NCI-H2171 (cell line): ENCODE measurements around the gene SPINT3.
"Not testable (repeated sequence)": the region's sequence is repeated elsewhere in the genome, so short reads cannot be mapped to it uniquely, and the experiment has no call there.

Experiments
- DNase-seq: peaks from one replicate; lab custom pipeline; 2025; lab: John Stamatoyannopoulos, UW

The SPINT3 gene

DNA sequence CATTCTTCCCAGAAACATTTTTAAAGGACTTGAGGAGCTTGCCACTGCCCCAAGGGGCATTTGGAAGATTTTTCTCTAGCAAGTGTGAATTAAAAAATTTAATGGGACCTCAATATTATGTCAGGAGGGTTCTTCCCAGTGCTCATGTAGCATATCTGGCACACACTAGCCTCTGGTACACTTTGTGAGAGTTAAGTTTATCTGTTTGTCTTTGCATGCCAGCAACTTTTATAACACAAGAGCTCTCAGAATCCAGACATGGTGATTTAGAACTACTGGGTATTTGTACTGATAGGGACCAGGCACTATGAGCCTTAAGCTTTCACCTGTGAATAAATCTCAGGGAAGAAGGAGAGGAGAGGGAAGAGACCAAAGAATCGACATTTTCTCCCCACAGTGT lies 12.9 kb downstream of the SPINT3 start:
- no peak for DNase-seq

DNA sequence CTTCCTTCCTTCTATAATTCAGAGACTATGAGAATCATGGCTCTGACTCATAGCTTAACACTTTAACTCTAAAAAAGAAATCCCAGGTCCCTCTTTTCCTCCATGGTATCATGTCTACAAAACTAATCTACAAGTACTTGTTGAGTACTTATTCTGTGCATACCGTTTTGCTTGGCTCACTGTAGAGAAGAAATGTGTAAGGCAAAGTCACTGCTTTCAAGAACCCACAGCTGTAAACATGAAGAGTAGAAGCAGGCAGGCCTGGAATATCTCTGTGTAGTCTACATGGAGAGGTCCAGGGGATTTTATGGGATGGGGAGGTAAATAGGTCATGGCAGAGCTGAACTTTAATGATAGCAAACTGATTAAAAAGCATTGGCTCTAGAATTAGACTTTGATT lies 13.8 kb downstream of the SPINT3 start:
- no peak for DNase-seq

- DNase-seq, result no peak
These were observed 15.4 kb downstream of the SPINT3 start for GRCh38 chr20:45500022-45500421.

- no peak for DNase-seq
These were observed 17.4 kb downstream of the SPINT3 start for GRCh38 chr20:45497971-45498494.

DNA sequence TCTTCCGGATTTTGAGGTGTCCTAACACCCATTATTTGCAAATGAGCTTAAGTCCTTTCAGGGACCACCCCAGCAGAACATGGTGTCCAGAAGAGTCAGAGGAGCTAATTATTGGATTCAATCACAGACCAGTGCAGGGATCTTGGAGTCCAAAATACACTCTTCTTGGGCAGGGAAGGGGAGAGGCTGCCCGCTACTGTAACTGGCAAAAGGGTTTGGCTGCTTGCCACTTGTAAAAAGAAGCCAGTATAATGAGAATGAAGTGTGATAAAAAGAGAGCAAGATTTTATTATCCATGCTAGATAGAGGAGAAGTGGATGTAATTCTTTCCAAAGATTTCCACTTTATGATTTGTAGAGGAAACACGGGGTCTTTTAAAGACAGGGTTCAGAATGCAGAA lies 19.3 kb downstream of the SPINT3 start:
- no peak for DNase-seq

GRCh38 chr20:45495501-45495941 lies 19.9 kb downstream of the SPINT3 start:
- no peak for DNase-seq

GRCh38 chr20:45489083-45489531 lies 26.3 kb downstream of the SPINT3 start:
- DNase-seq, result no peak

DNA sequence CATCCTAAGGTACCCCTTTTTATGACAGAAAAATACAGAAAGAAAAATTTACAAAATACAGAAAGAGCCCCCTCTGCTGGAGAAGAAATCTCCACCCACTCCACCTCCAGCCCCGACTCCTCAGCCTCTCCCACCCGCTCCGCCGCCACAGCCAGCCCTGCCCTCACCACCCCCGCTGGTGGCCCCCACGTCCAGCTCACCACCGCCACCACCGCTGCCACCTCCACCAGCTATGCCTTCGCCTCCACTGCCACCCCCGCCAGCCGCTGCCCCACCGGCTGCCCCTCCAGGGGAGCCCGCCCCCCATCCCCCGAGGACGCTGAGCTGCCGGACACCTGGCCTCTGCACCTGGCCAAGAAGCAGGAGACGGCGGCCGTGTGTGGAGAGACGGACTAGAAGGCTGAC lies 28.2 kb downstream of the SPINT3 start:
- DNase-seq, result no peak

DNA sequence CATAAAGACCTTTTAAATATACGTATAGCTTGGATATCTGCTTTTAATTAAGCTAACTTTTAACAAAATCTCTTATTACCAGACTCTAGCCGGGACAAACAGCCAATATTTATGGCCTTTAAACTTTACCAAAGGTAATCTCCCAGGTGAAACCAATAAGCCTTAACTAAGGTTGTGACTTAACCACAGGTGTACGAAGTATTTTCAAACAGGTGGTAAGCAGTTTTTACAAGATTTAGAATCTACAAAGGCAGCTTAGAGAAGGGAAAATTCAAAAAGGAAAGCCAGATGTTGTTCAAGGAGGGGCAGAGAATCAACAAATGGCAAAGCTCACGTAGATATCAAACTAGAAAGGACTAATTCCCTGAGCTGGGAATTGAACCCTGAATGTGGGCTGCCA lies 30.0 kb downstream of the SPINT3 start:
- no peak for DNase-seq

DNA sequence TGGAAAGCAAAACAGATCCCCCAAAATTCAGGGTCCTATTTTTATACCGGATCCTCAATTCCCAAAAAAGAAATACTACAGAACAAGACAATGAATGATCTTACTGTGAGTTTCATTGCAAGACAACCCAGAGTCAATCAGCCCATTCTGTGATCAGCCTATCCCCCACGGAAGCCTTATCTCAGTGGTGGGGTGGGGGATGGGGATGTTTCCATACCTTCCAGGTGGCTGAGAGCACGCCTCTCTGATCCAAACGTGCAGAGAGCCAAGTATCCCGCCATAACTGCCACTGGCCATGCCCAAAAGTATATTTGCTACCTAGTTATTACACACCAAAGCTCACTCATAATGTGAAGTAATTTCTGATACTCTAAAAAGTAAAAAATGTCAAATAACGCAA lies 30.7 kb downstream of the SPINT3 start:
- DNase-seq, result no peak

DNA sequence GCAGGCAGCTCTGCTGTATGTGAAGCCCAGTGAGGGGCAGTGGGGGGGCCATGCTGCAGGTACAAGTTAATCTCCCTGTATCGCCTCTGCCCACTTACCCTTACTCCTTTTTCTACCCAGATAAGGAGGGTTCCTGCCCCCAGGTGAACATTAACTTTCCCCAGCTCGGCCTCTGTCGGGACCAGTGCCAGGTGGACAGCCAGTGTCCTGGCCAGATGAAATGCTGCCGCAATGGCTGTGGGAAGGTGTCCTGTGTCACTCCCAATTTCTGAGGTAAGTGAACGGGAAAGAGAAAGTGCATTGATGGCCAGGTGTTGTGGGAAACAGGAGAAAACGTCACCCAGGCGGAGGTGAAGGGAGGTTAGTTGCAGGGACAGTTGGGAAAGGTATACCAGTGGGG lies 35.6 kb downstream of the SPINT3 start:
- no peak for DNase-seq

DNA sequence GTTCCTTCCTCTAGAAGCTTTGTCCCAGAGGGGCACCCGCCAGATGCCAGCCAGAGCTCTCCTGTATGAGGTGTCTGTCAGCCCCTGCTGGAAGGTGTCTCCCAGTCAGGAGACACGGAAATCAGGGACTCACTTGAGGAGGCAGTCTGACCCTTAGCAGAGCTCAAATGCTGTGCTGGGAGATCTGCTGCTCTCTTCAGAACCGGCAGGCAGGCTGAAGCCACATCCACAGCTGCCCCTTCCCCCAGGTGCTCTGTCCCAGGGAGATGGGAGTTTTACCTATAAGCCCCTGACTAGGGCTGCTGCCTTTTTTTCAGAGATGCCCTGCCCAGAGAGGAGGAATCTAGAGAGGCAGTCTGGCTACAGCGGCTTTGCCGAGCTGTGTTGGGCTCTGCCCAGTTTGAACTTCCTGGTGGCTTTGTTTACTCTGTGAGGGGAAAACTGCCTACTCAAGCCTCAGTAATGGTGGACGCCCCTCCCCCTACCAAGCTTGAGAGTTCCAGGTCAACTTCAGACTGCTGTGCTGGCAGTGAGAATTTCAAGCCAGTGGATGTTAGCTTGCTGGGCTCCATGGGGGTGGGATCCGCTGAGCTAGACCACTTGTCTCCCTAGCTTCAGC lies 37.8 kb downstream of the SPINT3 start:
- DNase-seq, result not testable (repeated sequence)

DNA sequence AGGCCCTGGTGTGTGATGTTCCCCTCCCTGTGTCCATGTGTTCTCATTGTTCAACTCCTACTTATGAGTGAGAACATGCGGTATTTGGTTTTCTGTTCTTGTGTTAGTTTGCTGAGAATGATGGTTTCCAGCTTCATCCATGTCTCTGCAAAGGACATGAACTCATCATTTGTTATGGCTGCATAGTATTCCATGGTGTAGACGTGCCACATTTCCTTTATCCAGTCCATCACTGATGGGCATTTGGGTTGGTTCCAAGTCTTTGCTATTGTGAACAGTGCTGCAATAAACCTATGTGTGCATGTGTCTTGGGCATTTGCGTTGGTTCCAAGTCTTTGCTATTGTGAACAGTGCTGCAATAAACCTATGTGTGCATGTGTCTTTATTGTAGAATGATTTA lies 43.1 kb downstream of the SPINT3 start:
- not testable (repeated sequence) for DNase-seq

DNA sequence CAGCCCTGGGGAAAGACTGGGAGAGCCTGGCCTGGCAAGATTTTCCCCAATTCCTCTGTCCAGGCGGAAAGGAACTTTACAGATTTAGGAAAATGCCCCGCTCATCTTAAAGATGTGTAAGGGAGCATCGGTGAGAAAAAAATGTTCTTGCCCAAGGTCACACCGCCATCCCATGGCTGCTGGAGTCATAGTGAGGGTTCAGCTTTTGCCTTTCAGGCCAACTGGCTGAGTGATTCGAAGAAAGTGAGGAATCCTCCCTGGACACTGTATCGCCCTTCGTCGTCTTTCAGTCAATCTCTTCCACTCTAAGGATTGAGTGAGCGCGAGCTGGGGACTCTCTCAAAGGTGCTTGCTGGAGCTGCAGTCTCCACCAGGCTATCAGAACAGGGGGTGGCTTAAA lies 44.5 kb downstream of the SPINT3 start:
- DNase-seq, result no peak

DNA sequence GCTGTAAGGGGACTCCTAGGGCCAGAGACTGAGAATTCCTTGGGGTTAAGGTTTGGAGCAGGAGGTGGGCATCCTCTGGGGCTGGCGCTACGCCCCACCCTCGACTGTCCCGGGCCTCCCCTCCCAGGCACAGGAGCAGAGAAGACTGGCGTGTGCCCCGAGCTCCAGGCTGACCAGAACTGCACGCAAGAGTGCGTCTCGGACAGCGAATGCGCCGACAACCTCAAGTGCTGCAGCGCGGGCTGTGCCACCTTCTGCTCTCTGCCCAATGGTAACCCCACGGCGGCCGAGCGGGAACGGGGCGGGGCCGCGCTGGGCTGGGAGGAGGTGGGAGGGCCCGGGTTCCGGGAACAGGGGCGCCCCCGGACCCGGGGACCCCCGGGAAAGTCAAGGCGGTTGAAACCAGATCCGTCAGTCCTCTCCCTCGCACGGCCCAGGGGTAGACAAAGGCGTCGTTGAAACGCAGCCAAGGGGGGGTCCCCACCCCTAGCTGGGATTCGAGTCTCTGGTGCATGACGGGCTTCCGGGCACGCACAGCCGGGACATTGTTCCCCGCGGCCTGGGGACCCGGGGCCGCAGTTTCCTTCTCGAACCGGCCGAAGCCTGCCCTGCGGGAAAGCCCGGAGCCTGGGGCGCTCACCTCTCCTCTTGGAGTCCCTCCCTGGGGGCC lies 45.0 kb downstream of the SPINT3 start:
- DNase-seq, result peak; percentile 4

DNA sequence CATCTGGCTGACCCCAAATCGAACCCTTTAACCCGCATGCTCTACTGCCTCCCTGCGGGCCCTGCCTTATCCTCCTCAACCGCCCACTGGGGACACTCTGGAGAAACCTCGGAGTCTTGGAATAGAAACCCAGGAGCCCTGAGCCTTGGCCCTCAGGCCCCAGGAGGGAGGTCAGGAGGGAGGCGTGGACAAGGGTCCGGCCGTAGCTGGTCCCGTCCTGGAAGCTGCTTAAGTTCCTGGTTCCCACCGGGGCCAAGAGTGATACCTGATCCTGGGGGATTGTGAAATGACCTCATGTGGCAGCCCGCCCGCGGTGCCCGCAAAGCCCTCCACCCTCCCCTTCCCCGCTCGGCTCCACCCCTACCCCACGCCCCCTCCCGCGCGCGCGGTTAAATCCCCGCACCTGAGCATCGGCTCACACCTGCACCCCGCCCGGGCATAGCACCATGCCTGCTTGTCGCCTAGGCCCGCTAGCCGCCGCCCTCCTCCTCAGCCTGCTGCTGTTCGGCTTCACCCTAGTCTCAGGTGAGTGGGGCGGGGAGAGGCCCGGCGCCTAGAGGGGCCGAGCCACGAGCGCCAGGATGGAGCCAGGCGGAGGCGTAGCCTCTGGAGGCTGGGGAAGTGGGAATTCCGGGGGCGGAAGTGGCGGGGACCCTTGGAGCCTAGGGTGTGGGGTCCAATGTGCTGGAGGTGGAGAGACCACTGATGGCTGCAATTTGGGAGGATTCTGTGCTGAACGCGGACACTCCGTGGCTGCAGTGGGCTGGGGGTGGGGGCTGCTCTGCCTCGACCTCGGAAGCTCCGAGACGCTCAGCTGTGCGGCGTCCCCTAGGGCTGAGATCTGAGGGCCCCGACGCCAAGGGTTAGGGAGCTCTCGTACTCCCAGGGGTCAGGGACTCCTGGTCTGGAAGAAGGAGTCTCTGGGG lies 45.8 kb downstream of the SPINT3 start, which contains the start of gene WFDC2:
Gene WFDC2 (plus strand): TSS at position 418 of the 926 bp plus-strand sequence. CDS start 29 bp downstream, at position 447.
- DNase-seq, result peak; percentile 45

DNA sequence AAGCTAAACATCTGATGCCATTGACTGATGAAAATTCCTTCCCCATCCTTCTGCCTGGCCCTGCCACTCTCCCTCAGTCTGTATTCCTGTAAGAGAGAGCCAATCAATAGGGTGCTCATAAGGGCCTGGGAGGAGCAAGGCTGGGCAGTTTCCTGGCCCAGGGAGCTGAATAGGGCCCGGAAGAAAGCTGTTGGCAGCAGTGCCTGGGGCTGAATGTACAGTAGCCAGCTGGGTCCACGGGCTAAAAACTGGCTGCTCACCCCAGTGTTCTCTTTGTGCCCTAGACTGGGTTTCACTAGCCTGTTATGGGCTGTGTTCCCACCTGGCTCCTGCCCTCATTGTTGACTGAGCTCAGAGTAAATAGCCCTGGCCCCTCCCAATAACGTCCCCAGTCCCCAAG lies 47.6 kb downstream of the SPINT3 start:
- DNase-seq, result no peak

- DNase-seq, result no peak
These were observed 48.2 kb downstream of the SPINT3 start for GRCh38 chr20:45467172-45467571.

- DNase-seq, result no peak
These were observed 49.7 kb downstream of the SPINT3 start for GRCh38 chr20:45465491-45466266.

DNA sequence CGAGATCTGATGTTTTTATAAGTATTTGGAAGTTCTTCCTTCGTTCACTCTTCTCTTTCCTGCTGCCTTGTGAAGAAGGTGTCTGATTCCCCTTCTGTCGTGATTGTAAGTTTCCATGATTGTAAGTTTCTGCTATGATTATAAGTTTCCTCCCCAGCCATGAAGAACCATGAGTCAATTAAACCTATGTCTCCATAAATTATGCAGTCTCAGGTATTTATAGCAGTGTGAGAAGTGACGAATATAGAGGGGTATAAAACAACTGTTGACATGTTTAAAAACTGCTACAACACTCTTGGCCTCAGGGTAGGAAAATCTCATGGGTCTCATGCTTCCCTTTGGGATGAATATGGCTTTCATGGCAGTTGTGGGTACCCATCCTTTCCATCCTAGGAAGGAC lies 51.7 kb downstream of the SPINT3 start:
- no peak for DNase-seq

- no peak for DNase-seq
These were observed 52.5 kb downstream of the SPINT3 start for GRCh38 chr20:45462711-45463509.
